SU-DHL-6 (cell line): Measurements from ENCODE around the gene RPL32.

Source experiments
- CTCF ChIP-seq: fragments of 200-600 bp; sonication (generic); IDR thresholded peaks from one replicate; pipeline ENCODE4 v1.5.1; 2017; ENCODE audit warnings: antibody characterized with exemption, mild to moderate bottlenecking, low read length, moderate library complexity; ENCODE audit not compliant: insufficient read depth, poor library complexity, severe bottlenecking
- EZH2phosphoT487 ChIP-seq: fragments of 200-600 bp; sonication (generic), shearing (Covaris generic); conservative IDR thresholded peaks from 2 replicates; pipeline ENCODE4 v1.6.1; 2018; ENCODE audit warnings: mild to moderate bottlenecking, antibody characterized with exemption, low read length, moderate library complexity, mixed read lengths

GRCh38 chr3:12865271-12865670 lies 23.9 kb upstream of the RPL32 start:
- TF ChIP-seq CTCF: no peak
- TF ChIP-seq EZH2phosphoT487: no peak
